ENCODE data around the gene ZNF562. TPM values are rescaled to one million over a fixed set of nuclear protein-coding genes. Genes with fewer than 3 reads are reported as not detected.
"Not testable (repeated sequence)": the region's sequence is repeated elsewhere in the genome, so short reads cannot be mapped to it uniquely, and the experiment has no call there.

ZNF562 gene
- 21.3 and 21.8 TPM in 2 replicates for total RNA-seq
- 9.9 TPM for polyA plus RNA-seq (2012)

DNA sequence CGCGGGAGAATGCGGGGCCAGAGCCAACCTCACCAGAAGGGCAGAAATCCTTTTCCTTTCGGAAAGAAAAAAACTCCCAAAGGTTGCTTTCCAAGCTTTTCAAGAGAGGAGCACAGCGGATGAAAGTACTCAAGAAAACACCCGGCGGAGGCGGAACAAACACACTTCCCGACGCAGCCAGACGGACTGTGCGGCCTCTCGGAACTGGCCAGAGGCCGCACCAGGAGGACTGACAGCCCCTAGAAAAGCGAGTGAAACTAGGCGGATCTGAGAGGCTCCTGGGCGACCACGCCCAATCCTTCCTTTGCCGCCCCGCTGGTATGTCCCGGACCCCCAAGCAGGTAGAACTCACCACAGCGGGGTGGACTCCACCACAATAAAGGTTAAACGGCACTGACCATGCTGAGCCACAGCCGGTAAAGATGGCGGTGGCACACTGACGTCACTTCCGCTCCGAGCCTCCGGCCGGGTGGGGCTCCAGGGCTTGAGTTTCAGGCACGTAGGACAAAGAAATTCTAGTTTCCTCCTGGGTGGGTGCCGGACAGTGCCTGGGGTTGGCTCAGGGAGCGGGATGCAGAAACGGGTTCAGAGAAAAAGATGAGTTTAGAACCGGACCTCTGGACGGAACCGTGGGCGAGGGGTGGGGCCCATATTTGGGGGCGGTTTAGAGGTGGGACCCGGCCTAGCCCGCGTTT lies at the start of gene ZNF562:
Gene ZNF562 (minus strand): TSS at position 438 of the 695 bp plus-strand sequence. CDS start 14,356 bp downstream, outside the sequence.
- DNase-seq (ENCODE audit: low read depth) = peak; percentile 88

DNA sequence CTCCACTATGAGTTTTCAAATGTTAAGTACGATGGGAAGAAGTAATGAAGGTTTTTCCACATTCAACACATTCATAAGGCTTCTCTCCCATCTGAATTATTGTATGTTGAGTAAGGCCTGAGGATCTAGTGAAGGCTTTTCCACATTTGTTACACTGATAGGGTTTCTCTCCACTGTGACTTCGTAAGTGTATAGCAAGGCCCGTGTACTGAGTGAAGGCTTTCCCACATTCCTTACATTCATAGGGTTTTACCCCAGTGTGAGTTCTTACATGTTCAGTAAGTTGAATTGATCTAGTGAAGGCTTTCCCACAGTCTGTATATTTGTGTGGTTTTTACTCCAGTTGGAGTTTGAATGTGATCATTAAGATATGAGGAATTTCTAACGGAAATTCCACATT lies 49.3 kb upstream of the ZNF562 start:
- DNase-seq (ENCODE audit: low read depth) = no peak

GRCh38 chr19:9721861-9722260 lies 47.0 kb upstream of the ZNF562 start:
- no peak for DNase-seq (ENCODE audit: low read depth)

GRCh38 chr19:9720541-9720940 lies 45.6 kb upstream of the ZNF562 start:
- no peak for DNase-seq (ENCODE audit: low read depth)

GRCh38 chr19:9711815-9712214 lies 36.9 kb upstream of the ZNF562 start:
- no peak for DNase-seq (ENCODE audit: low read depth)

- DNase-seq (ENCODE audit: low read depth) = peak; percentile 16
Measured at GRCh38 chr19:9709305-9709704, 34.4 kb upstream of the ZNF562 start.

DNA sequence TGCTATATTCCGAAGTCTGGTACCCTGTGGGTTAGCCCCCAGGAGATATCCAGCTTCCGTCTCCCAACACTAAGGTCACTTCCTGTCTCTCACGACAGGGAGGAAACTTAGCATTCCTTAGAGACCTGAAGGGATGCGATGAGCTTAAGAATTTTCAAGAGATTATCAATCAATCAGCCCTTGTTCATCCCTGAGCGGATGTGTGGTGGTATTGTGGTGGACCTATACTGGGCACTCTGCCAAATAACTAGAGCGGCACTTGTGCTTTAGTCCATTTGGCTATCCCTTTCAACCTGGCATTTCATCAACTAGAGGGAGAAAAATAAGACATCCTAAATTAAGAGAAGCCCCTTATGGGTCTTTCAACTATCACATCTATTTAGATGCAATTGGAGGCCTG lies 30.9 kb upstream of the ZNF562 start:
- no peak for DNase-seq (ENCODE audit: low read depth)

DNA sequence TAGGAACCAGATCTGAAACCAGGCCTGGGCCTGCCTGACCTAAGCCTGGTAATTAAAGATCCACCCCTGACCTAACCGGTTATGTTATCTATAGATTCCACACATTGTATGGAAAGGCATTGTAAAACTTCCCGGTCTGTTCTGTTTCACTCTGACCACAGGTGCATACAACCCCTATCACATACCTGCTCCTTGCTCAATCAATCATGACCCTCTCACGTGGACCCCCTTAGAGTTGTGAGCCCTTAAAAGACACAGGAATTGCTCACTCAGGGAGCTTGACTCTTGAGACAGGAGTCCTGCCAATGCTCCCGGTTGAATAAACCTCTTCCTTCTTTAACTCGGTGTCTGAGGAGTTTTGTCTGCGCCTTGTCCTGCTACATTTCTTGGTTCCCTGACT lies 27.3 kb upstream of the ZNF562 start:
- DNase-seq (ENCODE audit: low read depth) = no peak

DNA sequence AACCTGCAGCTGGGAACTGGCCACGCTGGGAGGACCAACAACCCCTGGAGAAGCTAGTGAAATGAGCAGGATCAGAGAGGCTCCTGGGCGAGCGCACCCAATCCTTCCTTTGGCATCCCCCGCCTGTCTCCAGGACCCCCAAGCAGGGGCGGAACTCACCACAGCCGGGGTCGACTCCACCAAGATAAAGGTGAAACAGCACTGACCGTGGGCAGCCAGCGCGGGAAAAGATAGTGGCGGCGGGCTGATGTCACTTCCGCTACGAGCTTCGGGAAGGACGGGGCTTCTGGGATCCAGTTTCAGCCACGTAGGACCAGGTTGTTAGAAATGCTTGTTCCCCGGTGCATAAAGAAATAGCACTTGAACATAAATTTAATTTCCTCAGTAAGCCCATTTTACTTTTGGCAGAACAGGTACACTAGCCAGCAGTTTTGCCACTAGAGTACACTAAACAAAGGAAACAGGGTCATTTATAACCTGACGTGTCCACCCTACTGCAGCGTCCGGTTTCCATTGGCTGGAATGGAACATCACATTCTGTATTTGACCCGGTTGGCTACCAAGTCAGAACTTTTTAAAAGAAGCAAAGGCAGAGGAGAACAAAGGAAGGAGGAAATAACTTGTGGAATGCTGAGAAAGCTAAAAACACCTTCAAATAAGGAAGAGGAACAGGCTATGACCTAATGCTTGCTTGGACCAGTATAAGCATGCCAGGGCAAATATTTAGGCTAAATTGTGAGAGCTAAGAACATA lies 25.5 kb upstream of the ZNF562 start:
- no peak for DNase-seq (ENCODE audit: low read depth)

DNA sequence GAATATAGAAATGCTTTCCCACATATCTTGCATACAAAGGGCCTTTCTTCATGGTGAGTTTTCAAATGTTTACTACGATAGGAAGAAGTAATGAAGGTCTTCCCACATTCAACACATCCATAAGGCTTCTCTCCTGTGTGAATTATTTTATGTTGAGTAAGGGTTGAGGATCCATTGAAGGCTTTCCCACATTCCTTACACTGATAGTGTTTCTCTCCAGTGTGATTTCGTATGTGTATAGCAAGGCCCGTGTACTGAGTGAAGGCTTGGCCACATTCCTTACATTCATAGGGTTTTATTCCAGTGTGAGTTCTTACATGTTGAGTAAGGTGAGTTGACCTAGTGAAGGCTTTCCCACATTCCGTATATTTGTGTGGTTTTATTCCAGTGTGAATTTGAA lies 15.4 kb upstream of the ZNF562 start:
- DNase-seq (ENCODE audit: low read depth) = not testable (repeated sequence)

DNA sequence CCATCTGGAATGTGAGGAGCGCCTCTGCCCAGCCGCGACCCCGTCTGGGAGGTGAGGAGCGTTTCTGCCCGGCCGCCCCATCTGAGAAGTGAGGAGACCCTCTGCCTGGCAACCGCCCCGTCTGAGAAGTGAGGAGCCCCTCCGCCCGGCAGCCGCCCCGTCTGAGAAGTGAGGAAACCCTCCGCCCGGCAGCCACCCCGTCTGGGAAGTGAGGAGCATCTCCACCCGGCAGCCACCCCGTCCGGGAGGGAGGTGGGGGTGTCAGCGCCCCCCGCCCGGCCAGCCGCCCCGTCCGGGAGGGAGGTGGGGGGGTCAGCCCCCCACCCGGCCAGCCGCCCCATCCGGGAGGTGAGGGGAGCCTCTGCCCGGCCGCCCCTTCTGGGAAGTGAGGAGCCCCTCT lies 5.1 kb upstream of the ZNF562 start:
- DNase-seq (ENCODE audit: low read depth) = not testable (repeated sequence)

DNA sequence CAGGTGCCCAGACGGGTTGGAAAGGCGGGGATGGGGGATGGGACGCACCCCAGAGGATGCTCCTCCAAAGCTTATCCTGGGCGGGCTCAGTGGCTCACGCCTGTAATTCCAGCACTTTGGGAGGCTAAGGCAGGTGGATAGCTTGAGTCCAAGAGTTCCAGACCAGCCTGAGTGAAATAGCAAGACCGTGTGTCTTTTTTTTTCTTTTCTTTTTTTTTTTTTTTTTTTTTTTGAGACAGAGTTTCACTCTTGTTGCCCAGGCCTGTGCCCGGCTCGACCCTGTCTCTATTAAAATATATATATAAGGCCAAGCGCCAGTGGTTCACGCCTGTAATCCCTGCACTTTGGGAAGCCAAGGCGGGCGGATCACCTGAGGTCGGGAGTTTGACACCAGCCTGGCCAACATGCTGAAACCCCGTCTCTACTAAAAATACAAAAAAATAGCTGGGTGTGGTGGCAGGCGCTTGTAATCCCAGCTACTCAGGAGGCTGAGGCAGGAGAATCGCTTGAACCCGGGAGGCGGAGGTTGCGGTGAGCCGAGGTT lies 530 bp upstream of the ZNF562 start:
- not testable (repeated sequence) for DNase-seq (ENCODE audit: low read depth)

GRCh38 chr19:9673912-9674662 lies 813 bp downstream of the ZNF562 start:
- no peak for DNase-seq (ENCODE audit: low read depth)

DNA sequence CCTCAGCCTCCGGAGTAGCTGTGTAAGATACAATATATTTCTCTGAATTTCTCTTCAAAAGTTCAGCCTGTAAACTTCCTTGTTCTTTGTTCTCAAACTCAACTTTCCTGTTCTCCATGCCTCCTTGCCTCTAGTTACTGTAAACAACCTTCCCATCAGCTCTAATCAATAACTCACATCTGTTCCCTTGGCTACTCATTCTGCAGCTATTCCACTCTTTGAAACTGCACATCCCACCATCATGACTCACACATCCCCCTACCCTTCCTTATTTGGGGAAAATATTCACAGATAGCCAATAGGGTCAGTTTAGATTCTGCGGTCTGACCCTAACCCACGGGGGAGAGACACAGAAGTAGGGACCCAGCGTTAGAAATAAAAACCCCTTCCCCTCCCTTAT lies 2.0 kb downstream of the ZNF562 start:
- no peak for DNase-seq (ENCODE audit: low read depth)

- DNase-seq (ENCODE audit: low read depth) = peak; percentile 7
Measured at GRCh38 chr19:9671655-9672054, 3.2 kb downstream of the ZNF562 start.

GRCh38 chr19:9668544-9668943 lies 6.4 kb downstream of the ZNF562 start:
- DNase-seq (ENCODE audit: low read depth) = no peak

GRCh38 chr19:9667898-9668297 lies 7.0 kb downstream of the ZNF562 start:
- DNase-seq (ENCODE audit: low read depth) = no peak

GRCh38 chr19:9658769-9659168 lies 16.1 kb downstream of the ZNF562 start:
- DNase-seq (ENCODE audit: low read depth) = no peak

GRCh38 chr19:9653066-9653555 lies 21.8 kb downstream of the ZNF562 start:
- DNase-seq (ENCODE audit: low read depth) = not testable (repeated sequence)

DNA sequence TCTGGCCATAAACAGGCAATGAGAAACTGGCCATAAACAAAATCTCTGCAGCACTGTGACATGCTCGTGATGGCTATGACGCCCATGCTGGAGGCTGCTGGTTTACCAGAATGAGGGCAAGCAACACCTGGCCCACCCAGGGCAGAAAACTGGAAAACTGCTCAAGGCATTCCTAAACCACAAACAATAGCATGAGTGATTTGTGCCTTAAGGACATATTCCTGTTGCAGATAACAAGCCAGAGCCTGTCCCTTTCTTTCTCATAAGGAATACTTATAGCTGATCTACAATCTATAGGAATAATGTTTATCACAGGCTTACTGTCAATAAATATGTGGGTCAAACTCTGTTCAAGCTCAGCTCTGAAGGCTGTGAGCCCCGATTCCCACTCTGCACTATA lies 23.4 kb downstream of the ZNF562 start:
- not testable (repeated sequence) for DNase-seq (ENCODE audit: low read depth)

GRCh38 chr19:9650345-9650744 lies 24.6 kb downstream of the ZNF562 start:
- no peak for DNase-seq (ENCODE audit: low read depth)
